Mucosa of descending colon (tissue), 3 donors: ENCODE data around the gene TH. TPM values are rescaled to one million over a fixed set of nuclear protein-coding genes. Genes with fewer than 3 reads are reported as not detected.
A peak's percentile ranks its signal among the peaks of the same experiment; 100 is the strongest.

Experiments used
- ATAC-seq: fragments of 200-7000 bp; cut with Tn5 transposase; one replicate; pipeline ENCODE4 v1.9.1; 2020; ENCODE audit warnings: mild to moderate bottlenecking, moderate library complexity
- DNase-seq, 3 donors: peaks; one replicate each; pipeline ENCODE4 v3.0.0-alpha.2; 2020
- H3K36me3 ChIP-seq: fragments of 200-600 bp; one replicate; pipeline ENCODE4 v1.8.0; 2021; ENCODE audit warnings: low read depth, mild to moderate bottlenecking
- H3K4me1 ChIP-seq: fragments of 200-600 bp; one replicate; pipeline ENCODE4 v1.8.0; 2021; ENCODE audit warnings: low read depth, mild to moderate bottlenecking
- H3K4me3 ChIP-seq: fragments of 200-600 bp; one replicate; pipeline ENCODE4 v1.8.0; 2021; ENCODE audit warnings: mild to moderate bottlenecking
- H3K9me3 ChIP-seq: fragments of 200-600 bp; one replicate; pipeline ENCODE4 v1.8.0; 2021; ENCODE audit warnings: mild to moderate bottlenecking
- CTCF ChIP-seq: fragments of 200-600 bp; IDR thresholded peaks from one replicate; pipeline ENCODE4 v1.8.0; 2022; ENCODE audit warnings: antibody characterized with exemption, mild to moderate bottlenecking
- intact Hi-C, 2 donors: fragments of 100-400 bp; cut with DNase I in 1 of 2; cut with micrococcal nuclease in 1 of 2; formaldehyde crosslinking; loops; one replicate each; pipeline versions ENCODE4 v1.11.0 to v1.11.1; 2022; cut with DNase I, micrococcal nuclease
- total RNA-seq, 3 donors: library from RNA; stranded (reverse); fragmentation: NEBNext Ultra II Directional in 2 of 3; extraction: Animal tissue kit (Norgen Biotek cat#: 25700) in 2 of 3; gene quantifications; one replicate each; pipeline versions ENCODE4 v1.2.1 to v1.2.4, GENCODE V29; 2021 to 2023
- donor health status: DM: no; HTN: no; CAD: no; lungs with moderate emphysema.
- donor health status: DM: no; HTN: no; CAD: no.
- donor health status: DM: no; HTN: yes; CAD: no.

The TH gene
- total RNA-seq, 3 donors from 2014 or later, result 0.17 TPM; not detected in 2

- H3K36me3 ChIP-seq, result no peaks in the 10 kb centered on the region
- H3K4me3 ChIP-seq, result no peak overlapping the region
- H3K4me1 ChIP-seq, result no peaks in the 10 kb centered on the region
- TF ChIP-seq CTCF, result no peak
- no peaks in the 10 kb centered on the region for H3K9me3 ChIP-seq
- DNase-seq (peak in 2 of 3 donors; percentile 4 to 17), ATAC-seq (no peak)
- intact Hi-C loops, result no loop called here
These were observed 49.3 kb downstream of the TH start for GRCh38 chr11:2122222-2122906.

GRCh38 chr11:2121227-2122130 is 50.1 kb downstream of the TH start:
- no peak for ATAC-seq
- intact Hi-C loops, result no loop called here
- peak in 2 of 3 donors; percentile 14 to 34 for DNase-seq
- no peaks in the 10 kb centered on the region for H3K36me3 ChIP-seq
- TF ChIP-seq CTCF, result no peak
- peaks cover 2% of the 10 kb centered on the region for H3K9me3 ChIP-seq
- no peaks in the 10 kb centered on the region for H3K4me1 ChIP-seq
- H3K4me3 ChIP-seq, result no peak overlapping the region

- no peak overlapping the region for H3K4me3 ChIP-seq
- intact Hi-C loops, result no loop called here
- H3K4me1 ChIP-seq, result no peaks in the 10 kb centered on the region
- no peaks in the 10 kb centered on the region for H3K36me3 ChIP-seq
- ATAC-seq (no peak), DNase-seq (peak in 2 of 3 donors; percentile 14 to 23)
- H3K9me3 ChIP-seq, result peaks cover 2% of the 10 kb centered on the region
- no peak for TF ChIP-seq CTCF
These were observed 51.1 kb downstream of the TH start for GRCh38 chr11:2120359-2121100.

- Histone ChIP-seq H3K9me3 (peaks cover 2% of the 10 kb centered on the region), H3K4me3 (no peak overlapping the region), H3K4me1 (no peaks in the 10 kb centered on the region), H3K36me3 (no peaks in the 10 kb centered on the region)
- intact Hi-C loops, result no loop called here
- DNase-seq (no peak), ATAC-seq (no peak)
- no peak for TF ChIP-seq CTCF
These were observed 52.9 kb downstream of the TH start for GRCh38 chr11:2118677-2119076.

GRCh38 chr11:2116680-2117079 is 54.9 kb downstream of the TH start:
- intact Hi-C loops, result no loop called here
- H3K36me3 ChIP-seq, result no peaks in the 10 kb centered on the region

More at GRCh38 chr11:2116680-2117079, 54.9 kb downstream of the TH start:
- DNase-seq, result no peak
- TF ChIP-seq CTCF, result no peak
- no peak overlapping the region for H3K4me3 ChIP-seq
- ATAC-seq, result no peak
- peaks cover 2% of the 10 kb centered on the region for H3K9me3 ChIP-seq
- H3K4me1 ChIP-seq, result no peaks in the 10 kb centered on the region
